Naive thymus-derived CD4-positive, alpha-beta T cell (primary cell): ENCODE data around the gene PRDM4. TPM values are rescaled to one million over a fixed set of nuclear protein-coding genes. Genes with fewer than 3 reads are reported as not detected.
"Not testable (repeated sequence)": the region's sequence is repeated elsewhere in the genome, so short reads cannot be mapped to it uniquely, and the experiment has no call there.

Source experiments
- ATAC-seq: fragments of 150-1000 bp; cut with Tn5 transposase; 2 replicates; pipeline ENCODE4 v1.10.0; 2021; ENCODE audit warnings: mild to moderate bottlenecking, moderate library complexity
- CTCF ChIA-PET: fragments of 350-600 bp; sonication (Branson Sonifier 250); formaldehyde crosslinking; loops from one replicate; lab custom pipeline; 2021; ENCODE audit warnings: antibody characterized with exemption; lab: Charles Lee
- POLR2A ChIA-PET: fragments of 350-600 bp; sonication (Branson Sonifier 250); formaldehyde crosslinking; loops from one replicate; lab custom pipeline; 2021; ENCODE audit warnings: antibody characterized with exemption, inconsistent platforms; lab: Charles Lee
- DNase-seq, 9 donors: peaks; one replicate each; pipeline versions ENCODE4 v3.0.0 to v3.0.0-alpha.2; 2020 to 2022; ENCODE audit warnings: mixed read lengths in 1 of 9
- H3K27ac ChIP-seq: one replicate; pipeline ENCODE4 v1.7.0; 2013; ENCODE audit warnings: mild to moderate bottlenecking, low read depth, low read length, moderate library complexity
- H3K27me3 ChIP-seq, 2 donors: one replicate each; pipeline ENCODE4 v1.7.0; 2013; ENCODE audit warnings: low read length in 2 of 2, mild to moderate bottlenecking in 2 of 2, moderate library complexity in 2 of 2; ENCODE audit not compliant: control insufficient read depth in 2 of 2, insufficient read depth in 2 of 2
- H3K36me3 ChIP-seq, 3 experiments: 1 replicate in 2 of 3; 2 replicates in 1 of 3; pipeline ENCODE4 v1.7.0; 2013; ENCODE audit warnings: low read length in 3 of 3, mild to moderate bottlenecking in 3 of 3, moderate library complexity in 1 of 3; ENCODE audit not compliant: insufficient read depth in 3 of 3, control insufficient read depth in 2 of 3
- H3K4me1 ChIP-seq, 2 donors: one replicate each; pipeline ENCODE4 v1.7.0; 2013; ENCODE audit warnings: low read length in 2 of 2, mild to moderate bottlenecking in 2 of 2, moderate library complexity in 1 of 2; ENCODE audit not compliant: control insufficient read depth in 2 of 2, insufficient read depth in 2 of 2
- H3K4me3 ChIP-seq: 2 replicates; pipeline ENCODE4 v1.7.0; 2013; ENCODE audit warnings: mild to moderate bottlenecking, low read length
- H3K9me3 ChIP-seq, 3 experiments: 1 replicate in 2 of 3; 2 replicates in 1 of 3; pipeline ENCODE4 v1.7.0; 2013; ENCODE audit warnings: low read length in 3 of 3; ENCODE audit not compliant: control insufficient read depth in 2 of 3
- H3K27ac Mint-ChIP-seq, 9 donors: one replicate each; pipeline ENCODE4 v1.8.0; 2020 to 2022; ENCODE audit warnings: mixed read lengths in 9 of 9, mild to moderate bottlenecking in 8 of 9, moderate library complexity in 5 of 9, inconsistent platforms in 2 of 9
- H3K27me3 Mint-ChIP-seq, 5 donors: one replicate each; pipeline ENCODE4 v1.8.0; 2021 to 2022; ENCODE audit warnings: mixed read lengths in 5 of 5, mild to moderate bottlenecking in 1 of 5
- H3K36me3 Mint-ChIP-seq, 5 donors: one replicate each; pipeline ENCODE4 v1.8.0; 2020 to 2022; ENCODE audit warnings: mixed read lengths in 5 of 5, mild to moderate bottlenecking in 3 of 5, inconsistent platforms in 1 of 5
- H3K4me1 Mint-ChIP-seq, 7 donors: one replicate each; pipeline ENCODE4 v1.8.0; 2020 to 2022; ENCODE audit warnings: mixed read lengths in 7 of 7, mild to moderate bottlenecking in 3 of 7, inconsistent platforms in 1 of 7
- H3K4me3 Mint-ChIP-seq, 10 donors: one replicate each; pipeline ENCODE4 v1.8.0; 2020 to 2022; ENCODE audit warnings: mild to moderate bottlenecking in 10 of 10, mixed read lengths in 10 of 10, moderate library complexity in 6 of 10, inconsistent platforms in 2 of 10
- H3K9me3 Mint-ChIP-seq, 11 donors: one replicate each; pipeline ENCODE4 v1.8.0; 2020 to 2022; ENCODE audit warnings: mixed read lengths in 11 of 11, mild to moderate bottlenecking in 4 of 11, inconsistent platforms in 1 of 11, moderate library complexity in 1 of 11
- intact Hi-C, 2 donors: fragments of 100-400 bp; cut with micrococcal nuclease; formaldehyde crosslinking; loops; one replicate each; pipeline ENCODE4 v1.15.1; 2023
- polyA plus RNA-seq, 2 donors: library from polyadenylated mRNA; unstranded; fragments of 300-500 nt; fragmentation: Illumina TruSeq; gene quantifications; one replicate each; pipeline ENCODE4 v1.2.3, GENCODE V29; 2021
- total RNA-seq, 6 experiments: library from RNA in 5 of 6; stranded (reverse) in 5 of 6; gene quantifications; 1 replicate in 5 of 6; 2 replicates in 1 of 6; pipeline ENCODE4 v1.2.3 and lab custom pipeline; 2021 to 2026

The PRDM4 gene
- total and polyA plus RNA-seq, 7 experiments from 2014 or later, result 16.5 to 41.3 (median 32.7) TPM

DNA sequence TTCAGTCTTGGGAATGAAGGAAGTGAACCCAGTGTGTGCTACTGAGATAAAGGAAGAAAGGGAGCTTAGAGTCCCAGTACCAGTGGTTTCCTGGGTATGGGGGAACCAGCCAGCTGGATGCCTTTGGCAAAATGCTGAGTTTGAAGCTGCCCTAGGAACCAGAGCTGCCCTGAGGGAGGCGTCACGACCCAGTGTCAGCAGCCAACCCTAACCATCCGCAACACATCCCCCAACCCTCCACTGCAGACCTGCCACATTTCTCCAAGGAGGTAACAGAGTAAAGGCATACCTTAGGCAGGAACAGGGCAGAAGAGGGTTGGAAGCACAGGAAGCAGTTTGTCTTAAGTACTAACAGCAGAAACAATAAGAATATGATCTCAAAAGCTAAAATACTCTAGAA, 28.6 kb downstream of the PRDM4 start:
- H3K36me3 ChIP-seq, result peaks cover 5 to 45% (median 10%) of the 10 kb centered on the region in 3 experiments
- Mint-ChIP-seq H3K27ac (peak overlapping the region in 2 of 9 donors; percentile 43 to 71), H3K27me3 (no peaks in the 10 kb centered on the region), H3K9me3 (peaks cover 0 to under 1% (median 0%) of the 10 kb centered on the region in 11 donors), H3K4me3 (no peak overlapping the region), H3K36me3 (peaks cover 13 to 30% (median 23%) of the 10 kb centered on the region in 5 donors), H3K4me1 (peaks cover 0 to 12% (median 6%) of the 10 kb centered on the region in 7 donors)
- H3K27ac ChIP-seq, result no peak overlapping the region
- intact Hi-C loops, result no loop called here
- ChIA-PET CTCF (no interaction called here), POLR2A (no interaction called here)
- H3K9me3 ChIP-seq, result no peaks in the 10 kb centered on the region
- ATAC-seq (no peak), DNase-seq (no peak)
- no peak overlapping the region for H3K4me3 ChIP-seq
- H3K27me3 ChIP-seq, result no peaks in the 10 kb centered on the region
- no peaks in the 10 kb centered on the region for H3K4me1 ChIP-seq

DNA sequence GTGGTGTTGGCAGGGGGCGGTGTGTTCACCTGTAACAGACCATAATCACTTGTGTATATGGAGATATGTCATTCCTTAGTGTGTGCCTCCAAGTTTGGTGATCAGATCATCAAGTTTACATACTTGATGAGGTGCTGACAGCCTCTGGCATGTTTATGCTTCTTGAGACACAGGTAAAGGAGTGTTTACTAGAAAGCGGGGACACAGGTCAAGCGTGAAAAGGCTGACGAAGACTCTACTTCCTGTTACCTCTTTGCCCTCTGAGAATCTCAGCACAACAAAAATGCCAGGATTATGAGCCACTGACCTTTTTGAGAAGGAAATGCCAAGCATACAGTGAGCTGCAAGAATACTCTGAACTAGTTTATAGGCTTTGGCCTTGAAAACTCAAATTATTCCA, 29.6 kb downstream of the PRDM4 start:
- Mint-ChIP-seq H3K36me3 (peaks cover 11 to 26% (median 15%) of the 10 kb centered on the region in 5 donors), H3K4me1 (peaks cover 0 to 4% (median under 1%) of the 10 kb centered on the region in 7 donors), H3K27ac (no peak overlapping the region), H3K9me3 (peaks cover 0 to 3% (median 0%) of the 10 kb centered on the region in 11 donors), H3K27me3 (no peaks in the 10 kb centered on the region), H3K4me3 (no peak overlapping the region)
- no peaks in the 10 kb centered on the region for H3K9me3 ChIP-seq
- no peak for DNase-seq
- POLR2A ChIA-PET, result interaction anchor here (0.6 kb wide), 1 partner anchor 32 kb away, joined by 3 read pairs; no protein-coding TSS in a partner anchor
- H3K27ac ChIP-seq, result no peak overlapping the region
- intact Hi-C loops, result no loop called here
- H3K4me3 ChIP-seq, result no peak overlapping the region
- CTCF ChIA-PET, result no interaction called here
- H3K36me3 ChIP-seq, result peaks cover 0 to 35% (median 10%) of the 10 kb centered on the region in 3 experiments
- H3K27me3 ChIP-seq, result no peaks in the 10 kb centered on the region
- H3K4me1 ChIP-seq, result no peaks in the 10 kb centered on the region
- ATAC-seq, result no peak

DNA sequence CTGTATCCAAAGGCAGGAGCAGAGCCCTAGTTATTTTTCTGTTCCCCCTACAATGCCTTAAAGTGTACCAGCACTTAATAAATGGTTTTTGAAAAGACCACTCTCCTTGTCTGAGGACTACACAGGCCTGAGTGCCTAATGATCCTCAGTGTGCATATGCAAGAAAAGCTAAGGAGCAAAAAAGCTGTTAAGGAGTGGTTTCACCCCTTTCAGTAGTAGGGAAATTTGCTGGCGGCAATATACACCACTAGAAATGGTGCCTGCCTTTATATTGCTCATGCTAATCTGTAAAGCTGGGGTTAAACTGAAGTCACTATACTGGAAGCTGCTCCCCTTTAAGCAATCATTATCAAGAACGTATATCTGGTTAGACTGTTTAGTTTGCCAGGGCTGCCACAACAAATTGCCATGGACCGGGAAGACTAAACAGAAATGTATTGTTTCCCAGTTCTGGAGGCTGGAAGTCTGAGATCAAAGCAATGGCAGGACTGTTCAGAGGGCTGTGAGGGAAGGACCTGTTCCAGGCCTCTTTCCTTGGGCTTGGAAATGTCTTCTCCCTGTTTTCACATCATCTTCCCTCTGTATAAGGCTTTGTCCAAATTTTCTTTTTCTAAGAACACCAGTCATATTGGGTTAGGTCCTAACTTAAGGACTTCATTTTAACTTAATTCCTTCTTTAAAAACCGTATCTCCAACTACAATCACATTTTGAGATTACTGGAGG, 30.2 kb downstream of the PRDM4 start:
- ATAC-seq (no peak), DNase-seq (no peak)
- H3K27me3 Mint-ChIP-seq, result no peaks in the 10 kb centered on the region
- no peak overlapping the region for H3K4me3 Mint-ChIP-seq
- Histone ChIP-seq H3K36me3 (peaks cover 0 to 29% (median 10%) of the 10 kb centered on the region in 3 experiments), H3K4me1 (no peaks in the 10 kb centered on the region), H3K9me3 (no peaks in the 10 kb centered on the region), H3K4me3 (no peak overlapping the region), H3K27ac (no peak overlapping the region), H3K27me3 (no peaks in the 10 kb centered on the region)
- intact Hi-C loops, result no loop called here
- H3K27ac Mint-ChIP-seq, result no peak overlapping the region
- H3K36me3 Mint-ChIP-seq, result peaks cover 6 to 20% (median 14%) of the 10 kb centered on the region in 5 donors
- H3K9me3 Mint-ChIP-seq, result peaks cover 0 to 4% (median 0%) of the 10 kb centered on the region in 11 donors
- ChIA-PET POLR2A (interaction anchor here (0.6 kb wide), 1 partner anchor 32 kb away, joined by 3 read pairs; no protein-coding TSS in a partner anchor), CTCF (no interaction called here)
- H3K4me1 Mint-ChIP-seq, result no peaks in the 10 kb centered on the region

GRCh38 chr12:107727742-107728141, 33.2 kb downstream of the PRDM4 start:
- H3K27me3 ChIP-seq, CTCF ChIA-PET, H3K9me3 ChIP-seq, DNase-seq, H3K27ac Mint-ChIP-seq, H3K4me1 ChIP-seq, H3K27ac ChIP-seq, H3K27me3 Mint-ChIP-seq, ATAC-seq, H3K4me1 Mint-ChIP-seq, POLR2A ChIA-PET, H3K36me3 ChIP-seq, intact Hi-C loops, H3K4me3 Mint-ChIP-seq, H3K4me3 ChIP-seq: not testable (repeated sequence)
- H3K36me3 Mint-ChIP-seq, result peaks cover 6 to 25% (median 10%) of the 10 kb centered on the region in 5 donors
- peaks cover 0 to 10% (median 6%) of the 10 kb centered on the region in 11 donors for H3K9me3 Mint-ChIP-seq

GRCh38 chr12:107727327-107727726, 33.6 kb downstream of the PRDM4 start:
- peaks cover 0 to 10% (median 6%) of the 10 kb centered on the region in 11 donors for H3K9me3 Mint-ChIP-seq
- DNase-seq, intact Hi-C loops: not testable (repeated sequence)

DNA sequence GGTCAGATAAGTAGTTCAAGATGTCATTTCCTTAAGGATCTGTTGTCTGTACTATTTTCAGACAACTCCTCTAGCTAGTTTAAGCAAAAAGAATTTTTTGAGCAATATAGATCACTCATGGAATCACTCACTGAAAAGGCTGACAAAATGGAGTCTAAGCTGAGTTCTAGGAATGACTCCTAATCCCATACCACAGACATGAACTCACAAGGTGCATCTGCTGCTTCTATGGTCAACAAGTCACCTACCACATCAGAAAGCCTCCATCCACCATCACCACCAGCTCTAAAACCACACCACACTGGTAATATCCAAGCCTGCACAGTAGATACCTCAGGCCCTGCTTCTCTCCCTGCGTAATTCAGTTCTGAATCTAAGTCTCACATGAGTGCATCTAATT, 42.3 kb downstream of the PRDM4 start:
- DNase-seq, result no peak
- ChIA-PET CTCF (no interaction called here), POLR2A (no interaction called here)
- Histone ChIP-seq H3K36me3 (peaks cover 0 to 23% (median 0%) of the 10 kb centered on the region in 3 experiments), H3K27me3 (no peaks in the 10 kb centered on the region), H3K9me3 (no peaks in the 10 kb centered on the region), H3K4me1 (no peaks in the 10 kb centered on the region), H3K4me3 (no peak overlapping the region), H3K27ac (no peak overlapping the region)
- ATAC-seq, result no peak
- Mint-ChIP-seq H3K27ac (peak overlapping the region in 1 of 9 donors; percentile 3), H3K9me3 (peaks cover 0 to 6% (median 4%) of the 10 kb centered on the region in 11 donors), H3K27me3 (no peaks in the 10 kb centered on the region), H3K4me1 (no peaks in the 10 kb centered on the region), H3K36me3 (peaks cover 6 to 48% (median 20%) of the 10 kb centered on the region in 5 donors), H3K4me3 (no peak overlapping the region)
- intact Hi-C loops, result no loop called here

More at GRCh38 chr12:107727327-107727726, 33.6 kb downstream of the PRDM4 start:
- H3K4me1 ChIP-seq, H3K27me3 Mint-ChIP-seq, H3K4me1 Mint-ChIP-seq, H3K4me3 ChIP-seq, H3K9me3 ChIP-seq, H3K27ac Mint-ChIP-seq, POLR2A ChIA-PET, H3K4me3 Mint-ChIP-seq, H3K27me3 ChIP-seq, H3K36me3 ChIP-seq, CTCF ChIA-PET, H3K27ac ChIP-seq, ATAC-seq: not testable (repeated sequence)
- H3K36me3 Mint-ChIP-seq, result peaks cover 6 to 29% (median 10%) of the 10 kb centered on the region in 5 donors
